Measurements from ENCODE around the gene SEC16A. TPM values are rescaled to one million over a fixed set of nuclear protein-coding genes. Genes with fewer than 3 reads are reported as not detected.

Gene SEC16A
- total RNA-seq, 1 donor from 2014 or later: 22.3 TPM

DNA sequence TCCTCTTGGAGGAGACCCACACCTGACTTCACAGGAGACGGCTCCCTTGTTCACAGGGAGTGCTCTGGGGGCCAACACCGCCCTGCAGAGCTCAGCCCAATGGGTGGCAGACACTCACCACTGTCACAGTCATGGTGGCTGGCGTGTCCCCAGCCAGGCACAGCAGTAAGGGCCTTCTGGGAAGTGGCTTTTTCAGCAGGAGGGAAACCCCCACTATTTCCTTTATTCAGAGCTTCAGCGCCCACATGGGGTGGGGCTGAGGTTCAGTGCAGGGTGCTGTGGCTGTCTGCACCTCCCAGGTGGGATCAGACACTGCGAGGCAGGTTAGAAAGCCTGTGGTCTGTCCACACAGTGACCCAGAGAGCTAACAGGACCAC, 79.3 kb downstream of the SEC16A start:
- DNase-seq (ENCODE audit: missing footprints) (no peak), ATAC-seq (no peak)
- intact Hi-C loops (cut with DNase I): loop anchor here (5.0 kb wide), 1 partner anchor 161 kb away; no protein-coding TSS in a partner anchor

DNA sequence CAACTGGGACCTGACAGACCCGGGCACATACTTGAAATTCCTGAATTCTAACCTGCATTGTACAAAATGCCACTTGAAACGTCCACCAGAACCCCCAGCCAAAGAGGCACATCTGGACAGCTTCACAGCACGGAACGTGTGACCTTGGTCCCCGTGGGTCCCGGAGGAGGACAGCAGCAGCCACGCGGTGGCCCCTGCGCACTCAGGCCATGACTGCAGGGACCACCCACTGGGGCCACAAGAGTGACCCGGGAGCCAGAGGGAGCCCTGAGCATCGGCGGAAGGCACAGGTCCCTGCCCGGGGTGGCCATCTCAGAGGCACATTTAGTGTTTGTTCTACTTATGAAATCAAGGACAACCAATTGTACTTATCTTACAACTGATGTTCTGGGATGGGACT, 80.8 kb downstream of the SEC16A start:
- intact Hi-C loops (cut with DNase I): loop anchor here (5.0 kb wide), 1 partner anchor 160 kb away; no protein-coding TSS in a partner anchor
- DNase-seq (ENCODE audit: missing footprints) (no peak), ATAC-seq (no peak)

DNA sequence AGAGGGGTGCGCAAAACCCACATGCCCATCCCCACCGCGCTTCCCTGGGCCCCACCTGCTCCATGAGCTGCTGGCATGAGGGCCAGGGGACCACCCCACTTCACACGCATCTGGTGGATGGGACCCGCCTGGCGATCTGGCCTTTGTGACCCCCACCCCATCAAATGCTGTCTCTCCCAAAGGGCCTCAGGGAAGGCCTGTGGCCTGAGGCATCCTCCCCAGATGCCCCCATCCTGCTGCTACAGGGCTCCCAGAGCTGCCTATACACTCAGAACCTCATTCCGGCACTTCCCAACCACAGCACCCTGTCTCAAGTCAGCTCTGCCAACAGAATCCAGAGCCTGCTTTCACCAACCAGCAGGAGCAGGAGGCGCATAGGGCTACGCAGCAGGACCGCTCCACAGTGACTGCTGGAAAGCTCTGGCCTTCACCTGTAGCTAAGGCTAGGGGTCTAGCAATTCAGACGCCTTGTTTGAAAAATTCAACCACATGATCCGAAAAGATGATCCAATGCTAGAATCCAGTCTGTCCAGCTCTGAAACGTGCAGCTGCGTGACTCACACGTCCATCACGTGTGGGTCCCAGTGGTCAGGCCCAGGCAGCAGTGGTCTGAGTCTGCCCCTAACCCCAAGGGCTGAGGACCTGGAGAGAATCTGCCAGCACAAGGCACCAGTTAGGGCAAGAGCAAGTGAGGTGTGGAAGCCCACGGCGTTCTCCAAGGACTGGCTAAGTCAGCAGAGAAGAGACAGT, 81.5 kb downstream of the SEC16A start:
- intact Hi-C loops (cut with DNase I): loop anchor here (5.0 kb wide), 1 partner anchor 159 kb away; no protein-coding TSS in a partner anchor
- no peak for ATAC-seq
- no peak for DNase-seq (ENCODE audit: missing footprints)

DNA sequence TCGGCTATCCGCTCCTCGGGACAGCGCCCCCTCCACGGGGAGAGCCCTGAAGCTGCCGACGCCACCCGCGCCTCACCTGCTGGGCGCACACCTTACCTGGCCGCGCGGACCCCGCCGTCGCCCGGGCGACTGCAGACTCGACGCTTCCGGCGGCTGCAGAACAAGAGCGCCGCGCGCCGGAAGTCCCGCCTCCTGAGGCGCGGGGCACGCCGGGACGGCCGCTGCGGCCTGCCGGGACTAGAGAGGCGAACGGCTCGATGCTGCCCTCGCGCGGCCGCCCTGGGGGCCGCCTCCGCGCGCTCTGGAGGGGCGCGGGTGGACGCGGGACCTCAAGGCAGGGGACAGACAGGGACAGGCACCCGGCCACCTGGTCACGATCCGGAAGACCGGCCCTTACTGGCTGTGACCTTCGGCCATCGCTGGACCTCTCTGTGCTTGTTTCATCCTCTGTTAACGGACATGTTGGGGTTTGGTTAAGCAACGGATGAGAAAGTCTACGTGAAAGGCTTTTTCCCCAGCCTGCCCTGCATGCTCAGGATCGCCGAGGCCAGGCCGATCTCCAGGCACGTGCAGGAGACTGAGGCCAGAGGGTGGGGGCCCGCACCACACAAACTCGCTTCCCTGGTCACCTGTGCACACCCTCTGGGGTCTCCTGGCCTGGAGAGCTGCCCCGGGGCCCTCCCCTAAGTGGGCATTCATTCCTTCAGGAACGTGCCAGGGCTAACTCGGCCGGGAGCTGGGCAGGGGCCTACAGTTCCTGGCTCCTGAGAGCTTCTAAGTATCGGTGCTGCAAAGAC, 82.6 kb downstream of the SEC16A start, which contains the start of gene SNAPC4:
TSS of gene SNAPC4 (minus strand) at position 133 of the 797 bp plus-strand sequence. CDS start 1,742 bp downstream, outside the sequence.
- intact Hi-C loops (cut with DNase I): loop anchor here (1.0 to 5.0 kb wide), 3 partner anchors 61 to 158 kb away; no protein-coding TSS in a partner anchor
- peak; percentile 96 for DNase-seq (ENCODE audit: missing footprints)
- ATAC-seq: peak; percentile 91

DNA sequence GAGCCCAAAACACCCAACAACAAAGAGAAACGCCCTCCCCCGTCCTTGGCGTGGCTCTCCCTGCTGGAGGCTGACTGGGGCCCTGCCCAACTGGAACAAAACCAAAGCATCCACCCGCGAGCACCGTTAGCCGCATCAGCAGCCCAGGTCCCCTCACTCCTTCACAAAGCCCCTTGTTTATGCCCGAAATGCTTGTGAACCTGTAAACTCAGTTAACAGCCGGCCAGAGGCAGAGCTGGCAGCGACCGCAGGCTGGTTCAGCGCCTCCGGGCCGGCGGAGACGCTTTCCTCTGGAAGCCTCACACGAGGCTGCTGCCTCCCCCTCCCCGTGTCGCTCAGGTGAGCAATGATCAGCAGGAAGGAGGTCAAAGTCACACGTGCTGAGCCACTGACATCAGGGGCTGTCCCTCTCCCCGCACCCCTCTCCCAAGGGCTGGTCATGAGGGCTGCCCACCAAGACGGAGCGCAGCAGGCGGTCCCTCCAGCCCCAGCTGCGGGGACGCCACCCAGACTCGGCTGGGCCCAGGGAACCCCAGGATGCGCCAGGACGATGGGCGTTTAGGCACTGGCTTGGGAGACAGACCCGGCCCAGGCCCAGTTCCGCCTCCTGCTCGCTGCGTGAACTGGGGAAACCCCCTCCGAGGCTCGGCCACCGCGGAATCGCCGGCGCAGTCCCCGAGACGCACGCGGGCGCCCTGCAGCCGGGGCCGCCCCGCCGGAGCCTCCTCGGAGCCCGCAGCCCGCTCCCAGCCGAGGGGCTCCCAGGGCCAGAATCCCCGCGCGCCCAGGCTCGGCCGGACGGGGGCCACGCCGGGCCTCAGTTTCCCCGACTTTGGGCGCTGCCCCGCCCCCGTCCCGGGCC, 83.4 kb downstream of the SEC16A start:
- no peak for DNase-seq (ENCODE audit: missing footprints)
- no peak for ATAC-seq
- intact Hi-C loops (cut with DNase I): loop anchor here (1.0 to 5.0 kb wide), 3 partner anchors 60 to 157 kb away; no protein-coding TSS in a partner anchor

DNA sequence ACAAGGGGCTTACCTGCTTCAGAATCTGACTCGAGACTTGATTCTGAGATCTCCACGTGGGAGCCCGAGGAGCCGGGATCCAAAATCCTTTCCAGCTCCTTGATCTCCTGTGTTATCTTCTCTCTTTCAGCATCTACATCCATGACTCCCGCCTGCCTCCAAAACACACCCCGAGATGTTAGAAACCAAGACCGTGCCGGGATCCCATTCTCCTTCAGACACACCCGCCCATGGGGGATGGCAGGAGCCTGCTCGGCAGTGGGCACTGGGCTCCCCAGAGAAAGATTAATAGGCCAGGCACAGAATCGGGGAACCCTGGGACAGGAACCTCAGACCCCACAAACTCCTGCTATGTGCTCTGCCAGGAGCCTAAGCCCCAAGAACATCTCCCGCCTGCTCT, 84.6 kb downstream of the SEC16A start:
- ATAC-seq (no peak), DNase-seq (ENCODE audit: missing footprints) (no peak)
- intact Hi-C loops (cut with DNase I): no loop called here

DNA sequence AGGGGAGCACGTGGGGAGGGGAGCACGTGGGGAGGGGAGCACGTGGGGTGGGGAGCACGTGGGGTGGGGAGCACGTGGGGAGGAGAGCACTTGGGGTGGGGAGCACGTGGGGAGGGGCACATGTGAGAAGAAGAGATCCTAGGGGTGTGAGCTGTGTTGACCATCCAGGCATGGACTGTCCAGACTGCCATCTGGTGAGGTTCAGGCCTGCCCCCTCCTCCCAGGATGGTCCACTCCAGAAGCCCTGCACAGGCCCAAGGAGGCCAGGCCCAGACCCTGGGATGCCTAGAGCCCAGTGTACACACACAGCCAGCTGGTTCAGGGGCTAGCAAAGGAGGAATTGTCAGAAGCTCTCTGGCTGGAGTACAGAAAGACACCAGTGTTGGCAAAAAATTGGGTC, 85.2 kb downstream of the SEC16A start:
- no peak for ATAC-seq
- no peak for DNase-seq (ENCODE audit: missing footprints)
- intact Hi-C loops (cut with DNase I): no loop called here

DNA sequence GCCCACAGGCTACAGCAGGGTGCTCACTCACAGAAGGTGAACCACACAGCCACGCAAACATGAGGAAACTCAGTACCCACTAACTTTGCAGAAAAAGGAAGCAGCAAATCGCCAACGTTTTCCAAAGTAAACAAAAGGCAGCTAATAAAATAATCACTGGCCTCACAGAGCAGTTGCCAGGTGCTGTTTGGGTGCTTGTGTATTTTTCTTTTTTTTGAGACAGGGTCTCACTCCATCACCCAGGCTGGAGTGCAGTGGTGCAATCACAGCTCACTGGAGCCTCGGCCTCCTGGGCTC, 86.7 kb downstream of the SEC16A start:
- DNase-seq (ENCODE audit: missing footprints) (no peak), ATAC-seq (no peak)
- intact Hi-C loops (cut with DNase I): no loop called here

DNA sequence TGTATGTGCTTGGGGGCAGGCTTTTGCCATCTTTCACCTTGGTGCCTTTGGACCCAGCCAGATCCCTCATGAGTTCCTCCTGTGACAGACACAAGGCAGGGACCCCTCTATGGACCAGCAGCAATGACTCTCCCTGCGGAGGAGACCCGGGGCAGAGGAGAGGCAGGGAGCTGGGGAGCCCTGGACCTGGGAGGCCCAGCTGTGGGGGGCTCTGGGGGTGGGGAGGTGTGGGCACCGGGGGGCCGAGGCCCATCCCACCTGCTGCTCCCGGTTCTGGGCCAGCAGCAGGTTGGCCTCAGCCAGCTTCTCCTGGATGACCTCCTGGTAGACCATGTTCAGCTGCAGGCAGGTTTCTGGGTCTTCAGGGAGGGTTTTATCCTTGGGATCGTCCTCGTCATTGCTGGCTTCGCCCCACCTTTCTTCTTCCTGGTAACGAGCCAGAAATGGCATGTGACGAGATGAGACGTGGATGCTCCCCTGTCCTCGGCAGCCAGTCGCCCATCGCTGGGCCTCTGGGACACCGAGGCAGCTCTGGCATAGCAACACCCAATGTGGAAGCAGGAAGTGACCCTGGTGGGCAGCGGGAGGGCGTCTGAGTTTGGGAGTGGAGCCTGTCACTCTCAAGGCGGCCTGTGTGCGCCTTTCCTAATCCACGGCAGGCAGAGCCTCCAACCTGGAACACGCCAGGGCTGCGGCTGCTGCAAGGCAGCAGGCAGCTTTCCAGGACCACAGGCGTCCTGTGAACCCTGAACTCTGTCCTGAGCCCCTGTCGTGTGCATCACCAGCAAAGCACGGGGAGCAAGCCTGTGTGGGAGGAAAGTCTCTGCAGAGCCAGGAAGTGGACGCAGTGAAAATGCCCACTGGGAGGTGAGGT, 87.3 kb downstream of the SEC16A start:
- ATAC-seq (no peak), DNase-seq (ENCODE audit: missing footprints) (no peak)
- intact Hi-C loops (cut with DNase I): no loop called here

DNA sequence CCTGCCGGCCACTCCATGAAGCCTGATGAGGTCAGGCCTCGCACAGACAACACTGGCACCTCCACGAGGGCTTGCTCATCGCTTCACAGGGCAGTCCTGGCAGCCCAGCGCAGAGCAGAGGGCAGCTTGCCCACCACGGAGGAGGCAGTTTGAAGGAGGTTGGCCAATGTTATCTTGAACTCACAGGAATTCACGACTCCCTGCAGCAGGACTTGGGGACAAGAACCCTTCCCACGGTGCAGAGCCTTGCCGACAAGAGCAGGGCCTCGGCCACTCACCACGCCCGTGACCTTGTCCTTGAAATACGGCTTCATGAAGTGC, 87.9 kb downstream of the SEC16A start:
- no peak for ATAC-seq
- no peak for DNase-seq (ENCODE audit: missing footprints)
- intact Hi-C loops (cut with DNase I): no loop called here

DNA sequence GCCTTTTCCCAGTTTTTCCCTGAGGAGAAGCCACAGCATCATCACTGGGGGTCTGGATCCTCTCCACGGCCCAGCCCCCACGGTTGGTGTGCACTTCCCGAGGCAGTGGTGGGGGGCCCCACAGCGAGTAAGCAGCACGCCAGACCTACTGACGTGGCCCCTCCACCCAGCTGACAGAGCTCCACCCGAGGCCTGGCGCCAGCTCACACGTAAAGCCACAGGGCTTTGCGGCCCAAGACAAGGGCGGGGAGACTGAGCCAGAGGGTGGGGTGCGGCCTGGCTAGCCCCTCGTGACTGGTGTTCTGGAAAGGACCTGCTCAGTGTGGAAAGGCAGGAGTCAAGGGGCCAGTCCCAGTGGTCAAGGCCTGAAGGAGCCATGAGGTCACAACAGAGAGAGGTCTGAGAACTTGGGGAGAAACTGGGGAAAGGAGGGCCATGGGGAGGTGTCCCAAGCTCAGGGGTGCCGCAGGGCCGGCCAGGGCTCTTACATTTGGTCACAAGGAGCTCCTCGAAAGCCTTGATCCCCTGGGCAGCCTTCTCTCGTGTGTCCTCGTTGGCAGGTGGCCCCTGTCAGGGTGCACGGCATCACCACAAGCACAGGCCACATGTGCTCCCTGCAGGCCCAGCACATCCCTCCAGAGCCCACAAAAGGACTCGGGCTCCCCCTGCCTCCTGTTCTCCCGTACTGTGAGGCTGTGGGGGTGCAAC, 88.4 kb downstream of the SEC16A start:
- ATAC-seq: no peak
- intact Hi-C loops (cut with DNase I): no loop called here
- DNase-seq (ENCODE audit: missing footprints): no peak

DNA sequence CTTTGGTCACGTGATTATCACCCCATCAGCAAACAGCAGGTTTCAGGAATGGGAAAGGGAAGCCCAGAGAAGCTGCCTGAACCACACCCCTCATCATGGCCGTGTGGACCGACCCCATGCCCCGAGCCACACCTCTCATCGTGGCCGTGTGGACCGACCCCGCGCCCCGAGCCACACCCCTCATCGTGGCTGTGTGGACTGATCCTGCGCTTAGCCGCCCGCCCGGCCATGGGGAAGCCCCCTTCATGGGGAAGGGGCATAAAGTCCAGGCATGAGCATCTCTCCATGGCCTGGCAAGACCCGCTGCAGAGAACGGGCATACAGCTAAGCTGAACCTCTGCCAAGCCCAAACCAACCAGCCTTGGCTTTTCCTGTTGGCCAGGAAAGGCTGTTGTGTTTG, 89.3 kb downstream of the SEC16A start:
- ATAC-seq (no peak), DNase-seq (ENCODE audit: missing footprints) (no peak)
- intact Hi-C loops (cut with DNase I): no loop called here

DNA sequence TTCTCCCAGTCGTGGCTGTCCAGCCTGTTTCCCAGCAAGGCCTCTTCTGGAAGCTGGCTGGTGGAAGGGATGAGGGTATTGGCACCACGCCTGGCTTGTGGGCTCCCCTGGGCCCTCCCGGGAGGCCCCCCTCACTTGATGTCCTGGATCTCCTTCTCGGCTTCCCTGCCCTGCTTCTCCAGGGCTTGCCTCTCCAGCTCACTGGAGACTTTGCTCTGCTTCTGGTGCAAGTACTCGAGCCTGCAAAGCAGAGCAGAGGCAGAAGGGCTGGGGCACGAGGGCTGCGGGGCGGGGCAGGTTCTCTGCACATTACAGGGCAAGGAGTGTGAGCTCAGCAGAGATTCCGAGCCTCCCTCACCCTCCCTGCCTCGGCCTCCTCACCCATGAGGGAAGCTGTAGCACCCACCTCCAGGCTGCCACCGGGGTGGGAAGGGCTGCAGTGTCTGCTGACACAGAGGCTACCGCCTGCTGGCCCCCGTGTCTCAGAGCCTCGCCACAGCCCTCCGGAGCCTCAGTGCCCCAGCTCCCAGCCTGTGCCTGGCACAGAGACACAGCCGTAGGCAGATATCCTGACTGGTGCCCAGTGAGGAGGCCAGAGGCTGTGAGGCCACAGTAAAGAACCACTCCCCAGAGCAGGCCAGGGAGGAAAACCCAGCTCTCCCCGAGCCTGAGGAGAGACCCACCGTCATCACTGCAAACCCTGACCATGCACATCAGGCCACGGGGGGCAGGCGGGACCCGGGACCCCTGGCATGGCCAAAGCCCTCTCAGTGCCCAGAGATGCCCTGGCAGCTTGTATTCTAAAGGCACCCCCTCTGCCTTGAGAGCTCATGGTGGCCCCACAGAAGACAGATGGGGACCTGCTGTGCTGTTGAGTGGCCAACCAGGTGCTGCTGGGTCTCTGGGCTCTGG, 90.0 kb downstream of the SEC16A start:
- DNase-seq (ENCODE audit: missing footprints): no peak
- no peak for ATAC-seq
- intact Hi-C loops (cut with DNase I): no loop called here

DNA sequence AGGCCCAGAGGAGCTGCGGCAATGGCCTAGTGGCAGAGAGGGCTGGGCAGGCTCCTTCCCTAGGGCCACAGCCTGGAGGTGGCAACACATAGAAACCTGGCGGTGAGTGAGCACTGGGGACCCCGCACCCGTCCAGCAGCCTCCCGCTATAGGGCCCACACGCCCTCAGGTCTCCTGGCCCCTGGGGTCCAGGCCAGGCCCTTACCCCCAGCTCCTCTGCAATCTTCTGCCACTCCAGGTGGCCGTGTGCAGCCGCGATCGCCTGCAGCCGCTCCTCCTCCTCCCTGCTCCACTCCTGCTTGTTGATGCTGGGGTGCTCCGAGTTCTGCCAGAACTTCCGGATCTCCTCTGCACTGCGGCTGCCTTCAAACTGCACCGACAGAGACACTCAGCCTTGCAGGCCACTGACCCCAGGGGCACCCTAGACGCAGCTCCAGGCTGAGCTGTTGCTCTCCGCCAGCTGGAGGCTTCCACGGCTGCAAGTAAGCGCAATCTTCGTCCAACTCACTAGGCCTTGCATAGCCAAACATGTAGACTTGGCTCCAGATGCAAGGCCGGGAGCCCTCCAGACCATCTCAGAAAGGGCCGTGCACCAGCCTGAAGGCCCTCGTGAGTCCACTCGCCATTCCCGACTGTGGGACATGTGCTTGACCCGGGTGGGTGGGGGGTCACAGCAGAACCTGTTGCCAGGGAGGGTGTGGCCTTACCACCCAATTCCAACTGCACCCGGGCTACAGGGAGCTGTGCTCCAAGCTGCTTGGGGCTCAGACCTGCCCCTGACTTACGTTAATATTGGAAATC, 90.9 kb downstream of the SEC16A start:
- DNase-seq (ENCODE audit: missing footprints): no peak
- intact Hi-C loops (cut with DNase I): no loop called here
- ATAC-seq: no peak
